ENCODE results near the gene TAS2R31. TPM values are rescaled to one million over a fixed set of nuclear protein-coding genes. Genes with fewer than 3 reads are reported as not detected.

Gene TAS2R31, protein sequence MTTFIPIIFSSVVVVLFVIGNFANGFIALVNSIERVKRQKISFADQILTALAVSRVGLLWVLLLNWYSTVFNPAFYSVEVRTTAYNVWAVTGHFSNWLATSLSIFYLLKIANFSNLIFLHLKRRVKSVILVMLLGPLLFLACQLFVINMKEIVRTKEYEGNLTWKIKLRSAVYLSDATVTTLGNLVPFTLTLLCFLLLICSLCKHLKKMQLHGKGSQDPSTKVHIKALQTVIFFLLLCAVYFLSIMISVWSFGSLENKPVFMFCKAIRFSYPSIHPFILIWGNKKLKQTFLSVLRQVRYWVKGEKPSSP
- total RNA-seq, result 2.5 and 5.6 TPM in 2 replicates

DNA sequence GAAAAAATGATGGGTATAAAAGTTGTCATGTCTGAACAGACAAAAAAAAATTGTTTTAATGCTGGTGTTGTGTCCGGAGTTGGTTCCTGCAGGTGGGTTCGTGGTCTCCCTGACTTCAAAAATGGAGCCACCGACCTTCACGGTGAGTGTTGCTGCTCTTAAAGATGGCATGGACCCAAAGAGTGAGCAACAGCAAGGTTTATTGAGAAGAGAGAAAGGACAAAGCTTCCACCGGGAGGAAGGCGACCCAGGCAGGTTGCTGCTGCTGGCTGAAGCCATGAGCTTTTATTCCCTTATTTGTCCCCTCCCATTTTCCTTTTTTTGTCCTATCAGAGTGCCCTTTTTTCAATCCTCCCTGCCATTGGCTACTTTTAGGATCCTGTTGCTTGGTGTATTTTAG lies at the start of gene TAS2R31:
Gene TAS2R31 (minus strand): TSS at position 101 of the 400 bp plus-strand sequence. CDS start 72 bp downstream, at position 29.

DNA sequence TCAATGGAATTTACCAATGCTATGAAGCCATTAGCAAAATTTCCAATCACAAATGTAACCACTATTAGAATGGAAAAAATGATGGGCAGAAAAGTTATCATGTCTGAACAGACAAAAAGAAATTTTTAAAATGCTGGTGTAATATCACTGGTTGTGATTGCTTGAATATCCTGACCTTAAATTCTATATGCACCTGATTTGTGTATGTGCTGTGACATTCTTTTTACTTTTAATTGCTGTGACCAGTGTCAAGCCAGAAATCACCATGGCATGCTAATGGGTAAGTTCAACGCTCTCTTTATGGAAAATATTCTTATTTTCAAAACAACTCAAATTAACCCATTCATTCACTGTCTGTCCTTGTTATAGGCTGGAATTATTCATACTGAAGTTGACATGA lies 31.0 kb upstream of the TAS2R31 start, which contains the start of gene TAS2R46:
Gene TAS2R46 (minus strand): TSS at position 101 of the 400 bp plus-strand sequence. CDS start 0 bp downstream, at position 101.

DNA sequence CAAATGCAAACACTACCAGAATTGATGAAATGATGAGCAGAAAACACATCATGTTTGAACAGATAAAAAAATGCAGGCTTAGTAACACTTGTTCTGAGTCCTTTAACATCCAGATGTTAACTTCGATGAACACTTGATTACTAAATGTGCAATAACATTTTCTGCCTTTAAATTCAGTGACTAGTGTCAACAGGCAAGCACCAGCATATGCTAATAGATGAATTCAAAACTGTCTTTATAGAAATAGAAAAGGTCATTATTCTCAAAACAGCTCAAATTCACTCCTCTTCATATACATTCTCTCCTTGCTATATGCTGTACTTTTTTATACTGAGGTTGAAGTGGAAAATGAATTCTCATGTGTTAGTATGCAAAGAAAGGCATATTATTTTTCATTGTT lies 8.7 kb downstream of the TAS2R31 start, which contains the start of gene TAS2R19:
Gene TAS2R19 (minus strand): TSS at position 101 of the 400 bp plus-strand sequence. CDS start 49 bp downstream, at position 52.

DNA sequence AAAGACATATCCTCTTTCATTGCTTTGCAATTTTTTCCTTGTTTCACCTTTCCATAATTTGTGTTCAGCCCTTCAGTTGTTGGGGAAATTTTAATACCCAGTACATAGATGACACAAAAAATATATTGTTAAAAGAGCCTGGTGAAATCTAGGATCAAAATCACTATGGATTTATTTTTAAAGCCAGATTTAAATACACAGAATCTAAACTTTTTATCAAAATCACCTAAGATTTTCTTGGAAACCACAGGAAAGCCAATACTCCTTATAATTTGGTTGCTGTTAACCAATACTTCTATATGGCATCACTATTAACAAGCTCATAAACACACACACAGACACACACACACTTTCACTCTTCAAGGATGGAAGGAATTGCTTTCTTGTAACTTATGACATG lies 33.0 kb downstream of the TAS2R31 start, which contains the start of gene TAS2R20:
Gene TAS2R20 (minus strand): TSS at position 101 of the 400 bp plus-strand sequence. CDS start 429 bp downstream, outside the sequence.

DNA sequence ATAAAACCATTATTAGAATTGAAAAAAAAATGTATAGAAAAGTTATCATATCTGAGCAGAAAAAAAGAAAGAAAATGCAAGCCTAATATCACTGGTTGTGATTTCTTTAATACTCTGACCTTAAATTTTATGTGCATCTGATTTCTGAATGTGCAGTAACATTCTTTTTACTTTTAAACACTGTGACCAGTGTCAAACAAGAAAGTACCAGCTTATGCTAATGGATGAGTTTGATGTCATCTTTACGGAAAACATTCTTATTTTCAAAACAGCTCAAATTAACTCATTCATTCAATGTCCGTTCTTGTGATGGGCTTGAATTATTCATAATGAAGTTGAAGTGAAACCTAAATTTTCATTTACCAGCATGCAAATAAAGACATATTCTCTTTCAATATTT lies 44.4 kb downstream of the TAS2R31 start, which contains the start of gene TAS2R50:
Gene TAS2R50 (minus strand): TSS at position 101 of the 400 bp plus-strand sequence. CDS start 52 bp downstream, at position 49.

Other genes with a start within 250 kb of the TAS2R31 start
- gene TAS2R7, start 228.8 kb downstream of the TAS2R31 start, total RNA-seq, result under 0.01 TPM in 1 of 2 replicates, not detected in the other
- gene TAS2R8, start 224.1 kb downstream of the TAS2R31 start, total RNA-seq, result under 0.01 TPM in 1 of 2 replicates, not detected in the other
- gene TAS2R9, start 221.2 kb downstream of the TAS2R31 start, total RNA-seq, result not detected in 2 replicates
- gene TAS2R10, start 205.0 kb downstream of the TAS2R31 start, total RNA-seq, result under 0.01 and 0.19 TPM in 2 replicates
- gene PRR4, start 181.9 kb downstream of the TAS2R31 start, total RNA-seq, result 0.28 and 1.2 TPM in 2 replicates
- gene PRH1, start 147.2 kb downstream of the TAS2R31 start, total RNA-seq, result 7.3 and 18.3 TPM in 2 replicates
- 0.58 and 1.1 TPM in 2 replicates for gene TAS2R13, start 121.8 kb downstream of the TAS2R31 start, total RNA-seq
- 0.19 TPM in 1 of 2 replicates, not detected in the other for gene PRH2, start 102.2 kb downstream of the TAS2R31 start, total RNA-seq
- gene TAS2R14, start 92.1 kb downstream of the TAS2R31 start, total RNA-seq, result 1.5 and 3.7 TPM in 2 replicates
- gene TAS2R50, start 44.5 kb downstream of the TAS2R31 start, total RNA-seq, result 1.5 and 3.1 TPM in 2 replicates
- gene TAS2R20, start 33.1 kb downstream of the TAS2R31 start, total RNA-seq, result 1.2 and 4.2 TPM in 2 replicates
- 2.1 and 7.3 TPM in 2 replicates for gene TAS2R19, start 8.8 kb downstream of the TAS2R31 start, total RNA-seq
- 1.5 and 2.8 TPM in 2 replicates for gene TAS2R46, start 30.9 kb upstream of the TAS2R31 start, total RNA-seq
- 0.19 and 1.4 TPM in 2 replicates for gene TAS2R43, start 60.9 kb upstream of the TAS2R31 start, total RNA-seq
- gene TAS2R30, start 103.2 kb upstream of the TAS2R31 start, total RNA-seq, result 2.7 and 4.2 TPM in 2 replicates
- gene SMIM10L1, start 139.8 kb upstream of the TAS2R31 start, total RNA-seq, result 5.9 and 7.3 TPM in 2 replicates
- not detected in 2 replicates for gene TAS2R42, start 155.5 kb upstream of the TAS2R31 start, total RNA-seq
- not detected in 2 replicates for gene PRB3, start 238.3 kb upstream of the TAS2R31 start, total RNA-seq